NCI-H2196 treated with DMSO at 0.1 percent for 48 hours (cell line): Measurements from ENCODE around the gene MIER2.

Experiments used
- DNase-seq: peaks from one replicate; lab custom pipeline; 2025; ENCODE audit not compliant: unreplicated experiment; lab: John Stamatoyannopoulos, UW

MIER2 gene

GRCh38 chr19:334296-335071, 10.1 kb downstream of the MIER2 start:
- no peak for DNase-seq

GRCh38 chr19:330503-330902, 14.1 kb downstream of the MIER2 start:
- DNase-seq, result no peak

- DNase-seq, result no peak
Measured at GRCh38 chr19:329876-330275, 14.7 kb downstream of the MIER2 start.

- no peak for DNase-seq
Measured at GRCh38 chr19:328025-328505, 16.5 kb downstream of the MIER2 start.

GRCh38 chr19:327291-328024, 17.1 kb downstream of the MIER2 start:
- DNase-seq, result no peak

- no peak for DNase-seq
Measured at GRCh38 chr19:326871-327270, 17.7 kb downstream of the MIER2 start.

- DNase-seq, result no peak
Measured at GRCh38 chr19:325937-326565, 18.5 kb downstream of the MIER2 start.

- no peak for DNase-seq
Measured at GRCh38 chr19:325173-325936, 19.2 kb downstream of the MIER2 start.

- no peak for DNase-seq
Measured at GRCh38 chr19:324716-325115, 19.9 kb downstream of the MIER2 start.

GRCh38 chr19:322616-323015, 22.0 kb downstream of the MIER2 start:
- no peak for DNase-seq

GRCh38 chr19:318509-318774, 26.2 kb downstream of the MIER2 start:
- no peak for DNase-seq

- DNase-seq, result no peak
Measured at GRCh38 chr19:317710-318508, 26.7 kb downstream of the MIER2 start.

- no peak for DNase-seq
Measured at GRCh38 chr19:315811-316210, 28.8 kb downstream of the MIER2 start.

- no peak for DNase-seq
Measured at GRCh38 chr19:313988-314815, 30.4 kb downstream of the MIER2 start.

GRCh38 chr19:313169-313987, 31.2 kb downstream of the MIER2 start:
- DNase-seq, result no peak

- no peak for DNase-seq
Measured at GRCh38 chr19:311813-312261, 32.8 kb downstream of the MIER2 start.

- no peak for DNase-seq
Measured at GRCh38 chr19:310781-311496, 33.7 kb downstream of the MIER2 start.

GRCh38 chr19:310141-310651, 34.4 kb downstream of the MIER2 start:
- no peak for DNase-seq
